ENCODE data around the gene PRSS53.

Gene PRSS53

GRCh38 chr16:31093132-31093703, 4.5 kb upstream of the PRSS53 start:
- peak; percentile 67 for DNase-seq

- no peak for DNase-seq
Observed at GRCh38 chr16:31092330-31092729, 3.6 kb upstream of the PRSS53 start.

- no peak for DNase-seq
Observed at GRCh38 chr16:31090540-31090939, 1.8 kb upstream of the PRSS53 start.

GRCh38 chr16:31089199-31089598, 456 bp upstream of the PRSS53 start:
- DNase-seq, result no peak

- DNase-seq, result no peak
Observed at GRCh38 chr16:31087971-31088370, 772 bp downstream of the PRSS53 start.

GRCh38 chr16:31087481-31087880, 1.3 kb downstream of the PRSS53 start:
- DNase-seq, result no peak

- DNase-seq, result no peak
Observed at GRCh38 chr16:31086629-31086906, 2.2 kb downstream of the PRSS53 start.

- DNase-seq, result peak; percentile 33
Observed at GRCh38 chr16:31085873-31086628, 2.7 kb downstream of the PRSS53 start.

GRCh38 chr16:31085411-31085810, 3.3 kb downstream of the PRSS53 start:
- no peak for DNase-seq

GRCh38 chr16:31084584-31085302, 4.0 kb downstream of the PRSS53 start:
- no peak for DNase-seq

GRCh38 chr16:31083981-31084380, 4.8 kb downstream of the PRSS53 start:
- DNase-seq, result no peak

- DNase-seq, result no peak
Observed at GRCh38 chr16:31083556-31083955, 5.2 kb downstream of the PRSS53 start.

- no peak for DNase-seq
Observed at GRCh38 chr16:31083081-31083480, 5.7 kb downstream of the PRSS53 start.

GRCh38 chr16:31082368-31083045, 6.2 kb downstream of the PRSS53 start:
- no peak for DNase-seq

- DNase-seq, result no peak
Observed at GRCh38 chr16:31081428-31082351, 7.1 kb downstream of the PRSS53 start.

- no peak for DNase-seq
Observed at GRCh38 chr16:31080756-31081419, 7.9 kb downstream of the PRSS53 start.

- no peak for DNase-seq
Observed at GRCh38 chr16:31080035-31080629, 8.6 kb downstream of the PRSS53 start.

GRCh38 chr16:31079342-31079944, 9.3 kb downstream of the PRSS53 start:
- no peak for DNase-seq

GRCh38 chr16:31078597-31079341, 10.0 kb downstream of the PRSS53 start:
- no peak for DNase-seq

Measured in eye (tissue), 1 donor.